Peyer's patch (tissue), 4 donors: ENCODE measurements around the gene MINDY4. TPM values are rescaled to one million over a fixed set of nuclear protein-coding genes. Genes with fewer than 3 reads are reported as not detected.
A peak's percentile ranks its signal among the peaks of the same experiment; 100 is the strongest.

Experiments used
- DNase-seq, 3 donors: peaks; one replicate each; pipeline ENCODE4 v3.0.0-alpha.2; 2017 to 2019
- H3K27ac ChIP-seq, 4 donors: fragments of 200-600 bp; sonication (generic); one replicate each; pipeline ENCODE4 v1.5.1; 2016 to 2019
- H3K27me3 ChIP-seq, 2 donors: fragments of 200-600 bp; sonication (generic); one replicate each; pipeline ENCODE4 v1.5.1; 2019
- H3K36me3 ChIP-seq, 3 donors: fragments of 200-600 bp; sonication (generic); one replicate each; pipeline ENCODE4 v1.5.1; 2016 to 2019
- H3K4me1 ChIP-seq, 4 donors: fragments of 200-600 bp; sonication (generic); one replicate each; pipeline ENCODE4 v1.5.1; 2016 to 2019
- H3K4me3 ChIP-seq, 4 donors: fragments of 200-600 bp; sonication (generic); 1 replicate in 3 of 4; 2 replicates in 1 of 4; pipeline ENCODE4 v1.5.1; 2016 to 2019; ENCODE audit warnings: mild to moderate bottlenecking in 1 of 4
- H3K9me3 ChIP-seq, 4 donors: fragments of 200-600 bp; sonication (generic); one replicate each; pipeline ENCODE4 v1.5.1; 2016 to 2019; ENCODE audit warnings: mild to moderate bottlenecking in 1 of 4
- CTCF ChIP-seq, 6 experiments: fragments of 450-650 bp in 4 of 6; fragments of 200-600 bp in 2 of 6; sonication (generic) in 1 of 6; IDR thresholded peaks; one replicate each; pipeline ENCODE4 v1.5.1; 2017 to 2019; ENCODE audit warnings: antibody characterized with exemption in 6 of 6, mild to moderate bottlenecking in 3 of 6, moderate library complexity in 1 of 6
- POLR2A ChIP-seq, 2 donors: fragments of 450-650 bp; IDR thresholded peaks; one replicate each; pipeline ENCODE4 v1.5.1; 2017; ENCODE audit warnings: antibody characterized with exemption in 2 of 2, mild to moderate bottlenecking in 2 of 2, moderate library complexity in 2 of 2
- total RNA-seq, 4 donors: library from RNA; depleted of rRNA; stranded (reverse); fragments of >200 nt; gene quantifications; one replicate each; pipeline ENCODE4 v1.1.0, GENCODE V29; 2016

The MINDY4 gene
- total RNA-seq, 4 donors from 2014 or later: 3.9 to 19.8 (median 6.8) TPM

- Histone ChIP-seq H3K36me3 (peaks cover 0 to 6% (median 0%) of the 10 kb centered on the region in 3 donors), H3K27me3 (no peaks in the 10 kb centered on the region), H3K27ac (no peak overlapping the region), H3K4me3 (no peak overlapping the region), H3K4me1 (peaks cover 0 to 17% (median 0%) of the 10 kb centered on the region in 4 donors), H3K9me3 (no peaks in the 10 kb centered on the region)
- DNase-seq: peak in 1 of 3 donors; percentile 31
- TF ChIP-seq POLR2A (IDR thresholded peaks at IDR 0.05) (no peak), CTCF (IDR thresholded peaks at IDR 0.05) (no peak)
These were observed 70.8 kb downstream of the MINDY4 start for GRCh38 chr7:30841801-30842541.

GRCh38 chr7:30842542-30843451 is 71.6 kb downstream of the MINDY4 start:
- H3K36me3 ChIP-seq: peaks cover 0 to 6% (median 0%) of the 10 kb centered on the region in 3 donors
- TF ChIP-seq POLR2A (IDR thresholded peaks at IDR 0.05): no peak
- no peak for TF ChIP-seq CTCF (IDR thresholded peaks at IDR 0.05)
- peak overlapping the region in 1 of 4 donors; percentile 76 for H3K27ac ChIP-seq
- peaks cover 0 to 17% (median 0%) of the 10 kb centered on the region in 4 donors for H3K4me1 ChIP-seq
- peak in 1 of 3 donors; percentile 23 for DNase-seq
- no peaks in the 10 kb centered on the region for H3K9me3 ChIP-seq
- H3K27me3 ChIP-seq: no peaks in the 10 kb centered on the region
- H3K4me3 ChIP-seq: no peak overlapping the region

- H3K4me1 ChIP-seq: peaks cover 0 to 17% (median 0%) of the 10 kb centered on the region in 4 donors
These were observed 72.7 kb downstream of the MINDY4 start for GRCh38 chr7:30843741-30844482.

GRCh38 chr7:30844483-30844874 is 73.3 kb downstream of the MINDY4 start:
- no peaks in the 10 kb centered on the region for H3K27me3 ChIP-seq
- H3K4me1 ChIP-seq: peaks cover 0 to 17% (median 0%) of the 10 kb centered on the region in 4 donors
- DNase-seq: peak in 1 of 3 donors; percentile 17
- no peaks in the 10 kb centered on the region for H3K9me3 ChIP-seq
- no peak for TF ChIP-seq POLR2A (IDR thresholded peaks at IDR 0.05)
- TF ChIP-seq CTCF (IDR thresholded peaks at IDR 0.05): no peak
- H3K4me3 ChIP-seq: no peak overlapping the region
- peak overlapping the region in 1 of 4 donors; percentile 76 for H3K27ac ChIP-seq
- peaks cover 0 to 1% (median 0%) of the 10 kb centered on the region in 3 donors for H3K36me3 ChIP-seq

More at GRCh38 chr7:30843741-30844482, 72.7 kb downstream of the MINDY4 start:
- Histone ChIP-seq H3K27ac (peak overlapping the region in 1 of 4 donors; percentile 76), H3K36me3 (peaks cover 0 to 6% (median 0%) of the 10 kb centered on the region in 3 donors), H3K9me3 (no peaks in the 10 kb centered on the region), H3K4me3 (no peak overlapping the region), H3K27me3 (no peaks in the 10 kb centered on the region)
- TF ChIP-seq CTCF (IDR thresholded peaks at IDR 0.05) (no peak), POLR2A (IDR thresholded peaks at IDR 0.05) (no peak)
- peak in 1 of 3 donors; percentile 39 for DNase-seq

- Histone ChIP-seq H3K27me3 (no peaks in the 10 kb centered on the region), H3K4me3 (no peak overlapping the region), H3K27ac (peak overlapping the region in 1 of 4 donors; percentile 76), H3K4me1 (peaks cover 0 to 17% (median 0%) of the 10 kb centered on the region in 4 donors), H3K9me3 (no peaks in the 10 kb centered on the region), H3K36me3 (no peaks in the 10 kb centered on the region)
- no peak for TF ChIP-seq POLR2A (IDR thresholded peaks at IDR 0.05)
- TF ChIP-seq CTCF (IDR thresholded peaks at IDR 0.05): no peak
- DNase-seq: no peak
These were observed 73.7 kb downstream of the MINDY4 start for GRCh38 chr7:30844916-30845315.
